Psoas muscle (tissue), 8 donors: ENCODE results near the gene ATG4B. TPM values are rescaled to one million over a fixed set of nuclear protein-coding genes. Genes with fewer than 3 reads are reported as not detected.

Experiments
- ATAC-seq, 4 donors: fragments of 200-7000 bp; cut with Tn5 transposase; one replicate each; pipeline ENCODE4 v1.9.1; 2020; ENCODE audit warnings: moderate library complexity in 3 of 4, mild to moderate bottlenecking in 2 of 4
- DNase-seq, 2 donors: peaks; one replicate each; pipeline ENCODE4 v3.0.0-alpha.2; 2020
- H3K27ac ChIP-seq: fragments of 200-600 bp; one replicate; pipeline ENCODE4 v1.8.0; 2022
- H3K27me3 ChIP-seq, 3 donors: fragments of 200-600 bp in 1 of 3; one replicate each; pipeline versions ENCODE4 v1.6.1 to v1.8.0; 2013 to 2022; ENCODE audit warnings: low read length in 2 of 3, mild to moderate bottlenecking in 2 of 3, moderate library complexity in 1 of 3; ENCODE audit not compliant: insufficient read depth in 3 of 3
- H3K36me3 ChIP-seq, 2 donors: fragments of 200-600 bp in 1 of 2; one replicate each; pipeline versions ENCODE4 v1.6.1 to v1.8.0; 2013 to 2022; ENCODE audit warnings: low read depth in 1 of 2, mild to moderate bottlenecking in 1 of 2, moderate library complexity in 1 of 2; ENCODE audit not compliant: insufficient read depth in 1 of 2
- H3K4me1 ChIP-seq: fragments of 200-600 bp; one replicate; pipeline ENCODE4 v1.8.0; 2022
- H3K4me3 ChIP-seq: fragments of 200-600 bp; one replicate; pipeline ENCODE4 v1.8.0; 2022; ENCODE audit warnings: mild to moderate bottlenecking
- H3K9me3 ChIP-seq: fragments of 200-600 bp; one replicate; pipeline ENCODE4 v1.8.0; 2022
- CTCF ChIP-seq: fragments of 200-600 bp; IDR thresholded peaks from one replicate; pipeline ENCODE4 v1.8.0; 2022; ENCODE audit warnings: antibody characterized with exemption
- WGBS, 3 donors: extraction: QIAGEN DNeasy Blood & Tissue Kit; methylation state at CpG; one replicate each; pipeline versions ENCODE4 v1.1.6 to v1.1.7; 2013; 5-methylcytosine and 5-hydroxymethylcytosine counted together
- intact Hi-C, 2 donors: fragments of 100-400 bp; cut with DNase I; formaldehyde crosslinking; loops; one replicate each; pipeline versions ENCODE4 v1.11.0 to v1.14.2; 2022
- polyA plus RNA-seq, 3 donors: library from polyadenylated mRNA; stranded (reverse); fragments of 200-250 nt; gene quantifications; one replicate each; pipeline ENCODE4 v1.2.3, GENCODE V29; 2013
- total RNA-seq, 4 donors: library from RNA; stranded (reverse); fragmentation: NEBNext Ultra II Directional in 2 of 4; extraction: Animal tissue kit (Norgen Biotek cat#: 25700) in 2 of 4; gene quantifications; one replicate each; pipeline versions ENCODE4 v1.2.1 to v1.2.4, GENCODE V29; 2021 to 2023
- donor health status: healthy with polysubstance abuse.
- donor health status: DM: no; HTN: no; CAD: no; lungs with moderate emphysema.
- donor health status: Bipolar disorder and iron deficiency.
- donor health status: healthy.
- donor health status: DM: yes; HTN: yes; CAD: no.
- donor health status: DM: no; HTN: no; CAD: no.
- donor health status: DM: no; HTN: no; CAD: no.
- donor health status: DM: yes; HTN: yes; CAD: no.

Gene ATG4B
- total and polyA plus RNA-seq, 7 donors = 33.7 to 51.3 (median 40.0) TPM

GRCh38 chr2:241607162-241607885, 30.2 kb upstream of the ATG4B start:
- H3K27ac ChIP-seq = no peak overlapping the region
- 94 to 97% (median 96%) methylated on average over 27 of the region's 27 CpGs for WGBS, 3 donors
- no peak for TF ChIP-seq CTCF
- peaks cover 3 to 44% of the 10 kb centered on the region in 2 donors for H3K36me3 ChIP-seq
- peaks cover 17% of the 10 kb centered on the region for H3K4me1 ChIP-seq
- no peak overlapping the region for H3K4me3 ChIP-seq
- DNase-seq = no peak
- H3K9me3 ChIP-seq = no peaks in the 10 kb centered on the region
- no peaks in the 10 kb centered on the region for H3K27me3 ChIP-seq
- no peak for ATAC-seq
- intact Hi-C loops = loop anchor here in 1 of 2 donors (10.0 kb wide), 1 partner anchor 343 kb away; no protein-coding TSS in a partner anchor

GRCh38 chr2:241608881-241609280, 28.6 kb upstream of the ATG4B start:
- DNase-seq (no peak), ATAC-seq (no peak)
- Histone ChIP-seq H3K4me3 (no peak overlapping the region), H3K4me1 (peaks cover 24% of the 10 kb centered on the region), H3K27ac (no peak overlapping the region), H3K27me3 (no peaks in the 10 kb centered on the region), H3K9me3 (no peaks in the 10 kb centered on the region), H3K36me3 (peaks cover 0 to 32% of the 10 kb centered on the region in 2 donors)
- 86 to 91% (median 88%) methylated on average over 10 of the region's 10 CpGs for WGBS, 3 donors
- no peak for TF ChIP-seq CTCF
- intact Hi-C loops = loop anchor here in 1 of 2 donors (10.0 kb wide), 1 partner anchor 344 kb away; no protein-coding TSS in a partner anchor

- Histone ChIP-seq H3K4me3 (peak overlapping the region; percentile 78), H3K27me3 (no peaks in the 10 kb centered on the region), H3K9me3 (no peaks in the 10 kb centered on the region), H3K36me3 (peaks cover 0 to 22% of the 10 kb centered on the region in 2 donors), H3K4me1 (peaks cover 24% of the 10 kb centered on the region), H3K27ac (peak overlapping the region; percentile 77)
- peak; percentile 64 for TF ChIP-seq CTCF
- 6 to 14% (median 13%) methylated on average over 29 to 76 of the region's 76 CpGs for WGBS, 3 donors
- peak; percentile 96 to 98 (median 96) for ATAC-seq
- intact Hi-C loops = loop anchor here in 1 of 2 donors (5.0 to 10.0 kb wide), 3 partner anchors 103 to 345 kb away; partner anchors contain the start of gene STK25
- DNase-seq = peak; percentile 87 to 93
Measured at GRCh38 chr2:241609859-241610793, 27.4 kb upstream of the ATG4B start.

- 92 to 95% (median 94%) methylated on average over 12 to 13 of the region's 13 CpGs for WGBS, 3 donors
- H3K9me3 ChIP-seq = no peaks in the 10 kb centered on the region
- peaks cover 27% of the 10 kb centered on the region for H3K4me1 ChIP-seq
- intact Hi-C loops = loop anchor here in 1 of 2 donors (5.0 kb wide), 2 partner anchors 104 to 244 kb away; partner anchors contain the start of gene STK25
- no peak for TF ChIP-seq CTCF
- H3K36me3 ChIP-seq = peaks cover 0 to 13% of the 10 kb centered on the region in 2 donors
- no peak for DNase-seq
- peak overlapping the region; percentile 77 for H3K27ac ChIP-seq
- no peak for ATAC-seq
- no peak overlapping the region for H3K4me3 ChIP-seq
- H3K27me3 ChIP-seq = no peaks in the 10 kb centered on the region
Measured at GRCh38 chr2:241611062-241611461, 26.4 kb upstream of the ATG4B start.
